SKM-1 (cell line): ENCODE measurements around the gene FAM168B.
"Not testable (repeated sequence)": the region's sequence is repeated elsewhere in the genome, so short reads cannot be mapped to it uniquely, and the experiment has no call there.

Experiments
- DNase-seq: peaks from one replicate; lab custom pipeline; 2025; ENCODE audit not compliant: unreplicated experiment; lab: John Stamatoyannopoulos, UW

FAM168B gene

GRCh38 chr2:131093006-131093695 lies at the start of gene FAM168B:
Gene FAM168B (minus strand): TSS chr2:131093460. CDS start chr2:131082646, 10,814 bp downstream.
- peak; percentile 66 for DNase-seq

GRCh38 chr2:131142849-131143248 lies 49.6 kb upstream of the FAM168B start:
- DNase-seq, result no peak

GRCh38 chr2:131140581-131140980 lies 47.3 kb upstream of the FAM168B start:
- DNase-seq, result no peak

GRCh38 chr2:131132729-131133128 lies 39.5 kb upstream of the FAM168B start:
- no peak for DNase-seq

- DNase-seq, result no peak
Measured at GRCh38 chr2:131130298-131130596, 37.0 kb upstream of the FAM168B start.

GRCh38 chr2:131127981-131128380 lies 34.7 kb upstream of the FAM168B start:
- DNase-seq, result no peak

GRCh38 chr2:131127076-131127475 lies 33.8 kb upstream of the FAM168B start:
- DNase-seq, result no peak

- DNase-seq, result no peak
Measured at GRCh38 chr2:131126436-131126835, 33.2 kb upstream of the FAM168B start.

GRCh38 chr2:131125195-131125757 lies 32.0 kb upstream of the FAM168B start:
- DNase-seq, result no peak

- DNase-seq, result no peak
Measured at GRCh38 chr2:131123192-131123591, 29.9 kb upstream of the FAM168B start.

- DNase-seq, result no peak
Measured at GRCh38 chr2:131122496-131122895, 29.2 kb upstream of the FAM168B start.

GRCh38 chr2:131121464-131121863 lies 28.2 kb upstream of the FAM168B start:
- DNase-seq, result no peak

GRCh38 chr2:131120815-131121317 lies 27.6 kb upstream of the FAM168B start:
- DNase-seq, result no peak

GRCh38 chr2:131115752-131116151 lies 22.5 kb upstream of the FAM168B start:
- no peak for DNase-seq

- DNase-seq, result not testable (repeated sequence)
Measured at GRCh38 chr2:131114950-131115349, 21.7 kb upstream of the FAM168B start.

GRCh38 chr2:131113566-131114227 lies 20.4 kb upstream of the FAM168B start:
- DNase-seq, result no peak

GRCh38 chr2:131112529-131112928 lies 19.3 kb upstream of the FAM168B start:
- no peak for DNase-seq

GRCh38 chr2:131105950-131106801 lies 12.9 kb upstream of the FAM168B start:
- peak; percentile 49 for DNase-seq

- peak; percentile 77 for DNase-seq
Measured at GRCh38 chr2:131105156-131105949, 12.1 kb upstream of the FAM168B start, which contains the start of gene PLEKHB2. Gene PLEKHB2 (plus strand): TSS chr2:131105336. CDS start chr2:131120942, 15,606 bp downstream.

GRCh38 chr2:131104487-131105155 lies 11.4 kb upstream of the FAM168B start:
- DNase-seq, result peak; percentile 77
